GM13976 (cell line): Measurements from ENCODE around the gene PRR12.

Experiments used
- DNase-seq: peaks from one replicate; pipeline ENCODE4 v3.0.0; 2012; ENCODE audit warnings: low spot score
- CTCF ChIP-seq: IDR thresholded peaks from 2 replicates; pipeline ENCODE4 v1.5.1; 2012; ENCODE audit warnings: borderline replicate concordance, mild to moderate bottlenecking; ENCODE audit not compliant: insufficient read depth; ENCODE audit errors: extremely low read depth, missing control alignments, control extremely low read depth
- in situ Hi-C: fragments of 300-500 bp; cut with MboI; formaldehyde crosslinking; loops from one replicate; pipeline ENCODE4 v1.12.0; 2022; ENCODE audit warnings: low sequenced_read_pairs, mixed read lengths, inconsistent platforms; ENCODE audit not compliant: unreplicated experiment

Gene PRR12

GRCh38 chr19:49556412-49557398 lies 34.3 kb upstream of the PRR12 start:
- TF ChIP-seq CTCF = no peak
- DNase-seq = no peak
- in situ Hi-C loops = no loop called here

- no peak for TF ChIP-seq CTCF
- in situ Hi-C loops = no loop called here
- DNase-seq = no peak
These were observed 33.2 kb upstream of the PRR12 start for GRCh38 chr19:49557641-49558325.

- no peak for DNase-seq
- TF ChIP-seq CTCF = no peak
- in situ Hi-C loops = no loop called here
These were observed 32.4 kb upstream of the PRR12 start for GRCh38 chr19:49558591-49558990.

GRCh38 chr19:49559443-49559842 lies 31.5 kb upstream of the PRR12 start:
- DNase-seq = no peak
- in situ Hi-C loops = no loop called here

GRCh38 chr19:49559928-49560327 lies 31.1 kb upstream of the PRR12 start:
- DNase-seq = no peak
- TF ChIP-seq CTCF = no peak
- in situ Hi-C loops = no loop called here

More at GRCh38 chr19:49559443-49559842, 31.5 kb upstream of the PRR12 start:
- TF ChIP-seq CTCF = no peak

- in situ Hi-C loops = no loop called here
- DNase-seq = no peak
- no peak for TF ChIP-seq CTCF
These were observed 30.6 kb upstream of the PRR12 start for GRCh38 chr19:49560358-49560900.
